MG63 (cell line): ENCODE measurements around the gene POLR2A. TPM values are rescaled to one million over a fixed set of nuclear protein-coding genes. Genes with fewer than 3 reads are reported as not detected.
A peak's percentile ranks its signal among the peaks of the same experiment; 100 is the strongest.

Experiments
- DNase-seq: peaks from one replicate; pipeline ENCODE4 v3.0.0-alpha.2; 2020
- H3K27me3 ChIP-seq: fragments of 250-450 bp; sonication (Bioruptor Pico); 2 replicates; pipeline ENCODE4 v1.5.1; 2020; ENCODE audit warnings: mild to moderate bottlenecking, moderate library complexity
- H3K36me3 ChIP-seq: fragments of 250-450 bp; sonication (Bioruptor Pico); 2 replicates; pipeline ENCODE4 v1.5.1; 2020; ENCODE audit warnings: mild to moderate bottlenecking, moderate library complexity
- H3K4me3 ChIP-seq: fragments of 250-450 bp; sonication (Bioruptor Pico); 2 replicates; pipeline ENCODE4 v1.5.1; 2020; ENCODE audit warnings: mild to moderate bottlenecking, moderate library complexity
- H3K9me3 ChIP-seq: fragments of 250-450 bp; sonication (Bioruptor Pico); 2 replicates; pipeline ENCODE4 v1.5.1; 2020; ENCODE audit warnings: mild to moderate bottlenecking, moderate library complexity
- total RNA-seq: library from RNA; depleted of rRNA; stranded (reverse); fragments of >200 nt; shearing (Covaris generic); gene quantifications from 2 replicates; pipeline ENCODE4 v1.2.3, GENCODE V29; 2014; ENCODE audit warnings: low replicate concordance; rRNA removed

The POLR2A gene
- 11.5 and 16.2 TPM in 2 replicates for total RNA-seq

- H3K27me3 ChIP-seq = no peaks in the 10 kb centered on the region
Observed at GRCh38 chr17:7484067-7484918, at the start of gene POLR2A. TSS of gene POLR2A (plus strand) at chr17:7484366.

GRCh38 chr17:7435676-7436555 is 48.2 kb upstream of the POLR2A start:
- Histone ChIP-seq H3K36me3 (no peaks in the 10 kb centered on the region), H3K4me3 (0 out of 2 replicates have a peak overlapping the region, but pooled peaks have one; percentile 6)
- no peak for DNase-seq

More at GRCh38 chr17:7484067-7484918, at the start of gene POLR2A:
- H3K36me3 ChIP-seq = peaks cover 4% of the 10 kb centered on the region
- DNase-seq = peak; percentile 94
- H3K4me3 ChIP-seq = peak within 1 kb of the TSS; percentile 91
- H3K9me3 ChIP-seq = no peaks in the 10 kb centered on the region

GRCh38 chr17:7436556-7437368 is 47.4 kb upstream of the POLR2A start:
- peak overlapping the region; percentile 20; the same call in 1 of the 2 replicates for H3K4me3 ChIP-seq
- H3K27me3 ChIP-seq = no peaks in the 10 kb centered on the region; the same call in 1 of the 2 replicates
- DNase-seq = peak; percentile 70
- H3K9me3 ChIP-seq = no peaks in the 10 kb centered on the region
- no peaks in the 10 kb centered on the region for H3K36me3 ChIP-seq

More at GRCh38 chr17:7435676-7436555, 48.2 kb upstream of the POLR2A start:
- Histone ChIP-seq H3K27me3 (no peaks in the 10 kb centered on the region; the same call in 1 of the 2 replicates), H3K9me3 (no peaks in the 10 kb centered on the region)

- H3K9me3 ChIP-seq = no peaks in the 10 kb centered on the region
- H3K27me3 ChIP-seq = no peaks in the 10 kb centered on the region; the same call in 1 of the 2 replicates
- no peak overlapping the region for H3K4me3 ChIP-seq
- DNase-seq = no peak
- no peaks in the 10 kb centered on the region for H3K36me3 ChIP-seq
Observed at GRCh38 chr17:7437369-7437863, 46.8 kb upstream of the POLR2A start.

GRCh38 chr17:7437950-7438614 is 46.1 kb upstream of the POLR2A start:
- no peaks in the 10 kb centered on the region; the same call in 1 of the 2 replicates for H3K27me3 ChIP-seq
- H3K9me3 ChIP-seq = no peaks in the 10 kb centered on the region
- no peak for DNase-seq
- no peak overlapping the region for H3K4me3 ChIP-seq
- H3K36me3 ChIP-seq = no peaks in the 10 kb centered on the region

GRCh38 chr17:7438656-7439460 is 45.3 kb upstream of the POLR2A start:
- Histone ChIP-seq H3K4me3 (no peak overlapping the region), H3K27me3 (no peaks in the 10 kb centered on the region; the same call in 1 of the 2 replicates), H3K9me3 (no peaks in the 10 kb centered on the region), H3K36me3 (no peaks in the 10 kb centered on the region)
- DNase-seq = no peak

- Histone ChIP-seq H3K9me3 (no peaks in the 10 kb centered on the region), H3K36me3 (no peaks in the 10 kb centered on the region), H3K4me3 (no peak within 1 kb of the TSS), H3K27me3 (no peaks in the 10 kb centered on the region; the same call in 1 of the 2 replicates)
- DNase-seq = no peak
Observed at GRCh38 chr17:7439462-7440112, 44.6 kb upstream of the POLR2A start, which contains the start of gene FGF11. TSS of gene FGF11 (plus strand) at chr17:7439512. CDS start at chr17:7439621, 109 bp downstream.

- Histone ChIP-seq H3K4me3 (no peak overlapping the region), H3K9me3 (no peaks in the 10 kb centered on the region), H3K27me3 (no peaks in the 10 kb centered on the region; the same call in 1 of the 2 replicates), H3K36me3 (no peaks in the 10 kb centered on the region)
- no peak for DNase-seq
Observed at GRCh38 chr17:7440113-7440833, 43.9 kb upstream of the POLR2A start.

GRCh38 chr17:7440834-7441195 is 43.4 kb upstream of the POLR2A start:
- Histone ChIP-seq H3K27me3 (no peaks in the 10 kb centered on the region; the same call in 1 of the 2 replicates), H3K4me3 (no peak overlapping the region), H3K36me3 (no peaks in the 10 kb centered on the region), H3K9me3 (no peaks in the 10 kb centered on the region)
- peak; percentile 58 for DNase-seq

- Histone ChIP-seq H3K4me3 (no peak overlapping the region), H3K9me3 (no peaks in the 10 kb centered on the region), H3K36me3 (no peaks in the 10 kb centered on the region), H3K27me3 (no peaks in the 10 kb centered on the region; the same call in 1 of the 2 replicates)
- DNase-seq = no peak
Observed at GRCh38 chr17:7441266-7441665, 42.9 kb upstream of the POLR2A start.

- H3K27me3 ChIP-seq = no peaks in the 10 kb centered on the region; the same call in 1 of the 2 replicates
- H3K9me3 ChIP-seq = no peaks in the 10 kb centered on the region
- H3K4me3 ChIP-seq = no peak overlapping the region
- H3K36me3 ChIP-seq = no peaks in the 10 kb centered on the region
- DNase-seq = no peak
Observed at GRCh38 chr17:7442142-7442541, 42.0 kb upstream of the POLR2A start.

- Histone ChIP-seq H3K27me3 (no peaks in the 10 kb centered on the region; the same call in 1 of the 2 replicates), H3K36me3 (no peaks in the 10 kb centered on the region), H3K9me3 (no peaks in the 10 kb centered on the region), H3K4me3 (no peak overlapping the region)
- DNase-seq = no peak
Observed at GRCh38 chr17:7443499-7444485, 40.4 kb upstream of the POLR2A start.
